ENCODE measurements around the gene KCNK7.

KCNK7 gene

GRCh38 chr11:65595131-65595530, 469 bp downstream of the KCNK7 start:
- in situ Hi-C loops (cut with MboI; ENCODE audit: low sequenced_read_pairs, unreplicated experiment) = no loop called here
- peak; percentile 49 for DNase-seq (ENCODE audit: low spot score)
- TF ChIP-seq CTCF (IDR thresholded peaks at IDR 0.05; ENCODE audit: borderline replicate concordance, control extremely low read depth, extremely low read depth, insufficient read depth, missing control alignments) = no peak

- peak; percentile 80 for DNase-seq (ENCODE audit: low spot score)
- in situ Hi-C loops (cut with MboI; ENCODE audit: low sequenced_read_pairs, unreplicated experiment) = no loop called here
- peak; percentile 60 for TF ChIP-seq CTCF (IDR thresholded peaks at IDR 0.05; ENCODE audit: borderline replicate concordance, control extremely low read depth, extremely low read depth, insufficient read depth, missing control alignments)
These were observed 1.8 kb downstream of the KCNK7 start for GRCh38 chr11:65593518-65594414.

- in situ Hi-C loops (cut with MboI; ENCODE audit: low sequenced_read_pairs, unreplicated experiment) = no loop called here
- no peak for TF ChIP-seq CTCF (IDR thresholded peaks at IDR 0.05; ENCODE audit: borderline replicate concordance, control extremely low read depth, extremely low read depth, insufficient read depth, missing control alignments)
- no peak for DNase-seq (ENCODE audit: low spot score)
These were observed 2.6 kb downstream of the KCNK7 start for GRCh38 chr11:65592858-65593517.

- TF ChIP-seq CTCF (IDR thresholded peaks at IDR 0.05; ENCODE audit: borderline replicate concordance, control extremely low read depth, extremely low read depth, insufficient read depth, missing control alignments) = no peak
- in situ Hi-C loops (cut with MboI; ENCODE audit: low sequenced_read_pairs, unreplicated experiment) = no loop called here
- DNase-seq (ENCODE audit: low spot score) = no peak
These were observed 3.4 kb downstream of the KCNK7 start for GRCh38 chr11:65591939-65592857.

GRCh38 chr11:65590240-65590738, 5.3 kb downstream of the KCNK7 start:
- DNase-seq (ENCODE audit: low spot score) = no peak
- in situ Hi-C loops (cut with MboI; ENCODE audit: low sequenced_read_pairs, unreplicated experiment) = no loop called here
- no peak for TF ChIP-seq CTCF (IDR thresholded peaks at IDR 0.05; ENCODE audit: borderline replicate concordance, control extremely low read depth, extremely low read depth, insufficient read depth, missing control alignments)
